GM21447 (cell line): Measurements from ENCODE around the gene SDC1.

Experiments
- ATAC-seq: cut with Tn5 transposase; IDR thresholded peaks from one replicate; pipeline ENCODE4 v1.9.1; 2021; ENCODE audit not compliant: unreplicated experiment

The SDC1 gene

DNA sequence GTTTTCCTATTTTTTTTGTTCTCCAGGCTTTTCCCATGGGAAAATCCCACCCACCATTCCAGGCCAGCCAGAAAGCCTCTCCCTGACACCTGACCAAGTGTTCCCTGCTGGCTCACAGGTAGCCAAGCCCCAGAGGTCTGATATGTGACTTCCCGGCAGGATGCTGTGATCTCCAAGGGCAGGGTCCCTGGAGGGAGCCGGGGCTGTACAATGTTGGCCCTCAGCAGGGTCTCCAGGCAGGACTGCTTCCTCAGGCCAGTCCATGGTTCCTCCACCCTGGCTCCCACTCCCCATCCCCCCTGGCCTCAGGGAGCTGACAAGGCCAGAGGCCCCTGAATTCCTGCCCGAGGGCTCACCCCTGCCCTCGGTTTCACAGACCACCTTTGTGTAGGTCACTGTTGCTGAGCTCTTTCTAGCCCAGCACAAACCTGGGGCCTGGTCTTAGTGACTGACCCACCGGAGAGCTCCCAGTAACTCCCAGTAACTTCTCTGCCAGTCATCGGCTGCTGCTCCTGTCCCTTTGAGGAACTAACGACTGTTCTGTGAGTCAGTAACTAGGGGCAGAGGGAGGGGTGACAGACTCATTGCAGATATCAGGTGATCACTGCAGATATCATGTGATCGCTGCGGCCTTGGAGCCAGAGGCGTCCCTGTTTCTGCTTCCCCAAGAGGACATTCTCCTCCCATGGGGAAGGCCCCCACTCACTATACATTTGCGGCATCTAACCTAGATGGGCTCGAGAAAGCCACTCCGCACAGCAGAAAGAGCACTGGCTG lies 38.7 kb downstream of the SDC1 start:
- ATAC-seq = no peak

DNA sequence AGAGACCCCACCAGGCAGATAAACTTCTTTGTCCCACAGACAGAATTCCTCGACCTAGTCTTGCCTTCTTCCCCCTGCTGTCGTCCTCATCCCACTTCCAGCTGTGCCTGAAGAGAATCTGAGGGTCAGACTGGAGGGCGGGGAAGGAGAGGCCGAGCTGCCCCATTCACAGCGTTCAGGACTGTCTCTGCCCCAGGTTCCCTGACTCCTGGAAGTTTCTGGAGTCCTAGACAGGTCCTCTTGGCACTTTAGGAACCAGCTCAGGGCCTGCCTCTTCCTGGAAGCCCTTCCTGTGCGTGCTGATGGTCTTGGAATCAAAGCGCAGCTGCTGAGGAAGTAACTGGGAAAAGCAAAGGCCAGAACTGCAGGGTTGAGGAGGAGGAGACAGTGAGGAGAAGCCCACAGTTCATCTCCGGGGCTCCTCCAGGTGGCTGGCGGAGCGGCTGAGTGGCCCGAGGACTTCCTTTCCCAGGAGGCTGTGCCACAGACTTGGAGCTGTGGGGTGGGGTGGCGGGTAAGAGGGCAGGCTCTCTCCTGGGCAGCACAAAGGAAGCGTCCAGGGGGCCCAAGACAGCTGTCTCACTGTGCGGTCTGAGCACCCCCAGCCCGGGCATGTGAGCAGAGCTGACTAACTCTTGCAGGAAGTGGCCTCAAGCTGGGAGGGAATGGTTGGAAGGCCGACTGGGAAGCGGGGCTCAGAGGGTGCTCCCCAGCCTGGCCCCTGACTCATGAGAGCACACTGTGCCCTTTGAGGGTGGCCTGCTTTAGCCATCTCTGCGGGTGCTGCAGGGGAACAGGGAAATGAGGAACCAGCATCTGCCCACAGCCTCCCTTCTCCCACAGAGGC lies 39.5 kb downstream of the SDC1 start:
- no peak for ATAC-seq

- ATAC-seq = no peak
These were observed 40.6 kb downstream of the SDC1 start for GRCh38 chr2:20184067-20184938.

DNA sequence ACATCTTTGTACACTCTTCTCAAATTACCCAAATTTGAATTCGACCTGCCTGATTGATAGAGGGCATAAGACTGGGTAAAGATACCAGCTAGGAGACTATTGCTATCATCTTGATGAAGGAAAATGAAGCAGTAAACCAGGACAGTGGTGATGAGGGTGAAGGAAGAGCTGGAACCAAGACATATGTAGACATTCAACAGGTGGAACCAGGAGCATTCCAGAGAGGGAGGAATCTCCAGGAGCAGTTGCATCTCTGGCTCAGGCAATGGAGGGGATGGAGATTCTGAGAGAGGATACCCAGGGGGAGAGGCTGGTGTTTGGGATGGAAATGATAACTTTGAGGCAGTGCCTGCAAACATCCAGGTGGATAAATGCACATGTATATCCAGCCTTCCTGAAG lies 41.6 kb downstream of the SDC1 start:
- ATAC-seq = no peak

DNA sequence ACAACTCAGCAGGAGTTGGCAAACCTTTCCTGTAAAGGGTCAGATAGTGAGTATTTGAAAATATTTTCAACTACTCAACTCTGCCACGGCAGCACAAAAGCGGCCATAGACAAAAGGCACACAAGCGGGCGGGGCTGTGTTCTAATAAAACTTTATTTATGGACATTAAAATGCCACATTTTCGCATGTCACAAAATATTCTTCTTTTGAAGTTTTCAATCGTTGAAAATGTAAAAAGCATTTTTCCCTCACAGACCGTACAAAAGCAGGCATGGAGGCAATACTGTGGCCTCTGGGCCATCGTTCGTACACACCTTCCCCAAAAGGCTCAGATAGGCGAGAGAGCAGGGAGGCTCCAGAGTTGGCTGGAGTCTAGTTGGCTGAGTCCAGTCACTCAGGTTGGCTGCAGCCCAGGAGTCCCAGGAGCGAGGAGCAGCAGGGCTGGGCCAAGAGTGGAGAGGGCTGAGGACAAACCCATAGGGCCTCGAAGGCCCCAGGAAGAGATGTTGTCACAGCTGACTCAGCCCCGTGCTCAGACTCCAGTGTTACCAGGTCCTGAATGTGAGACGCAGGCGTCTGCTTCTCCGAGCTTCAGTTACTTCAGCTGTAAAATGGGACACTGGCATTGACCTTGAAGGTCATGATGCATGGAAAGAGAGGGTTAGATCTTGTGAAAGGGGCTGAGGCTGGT lies 42.5 kb downstream of the SDC1 start:
- no peak for ATAC-seq

- ATAC-seq = no peak
These were observed 43.2 kb downstream of the SDC1 start for GRCh38 chr2:20181761-20182160.

DNA sequence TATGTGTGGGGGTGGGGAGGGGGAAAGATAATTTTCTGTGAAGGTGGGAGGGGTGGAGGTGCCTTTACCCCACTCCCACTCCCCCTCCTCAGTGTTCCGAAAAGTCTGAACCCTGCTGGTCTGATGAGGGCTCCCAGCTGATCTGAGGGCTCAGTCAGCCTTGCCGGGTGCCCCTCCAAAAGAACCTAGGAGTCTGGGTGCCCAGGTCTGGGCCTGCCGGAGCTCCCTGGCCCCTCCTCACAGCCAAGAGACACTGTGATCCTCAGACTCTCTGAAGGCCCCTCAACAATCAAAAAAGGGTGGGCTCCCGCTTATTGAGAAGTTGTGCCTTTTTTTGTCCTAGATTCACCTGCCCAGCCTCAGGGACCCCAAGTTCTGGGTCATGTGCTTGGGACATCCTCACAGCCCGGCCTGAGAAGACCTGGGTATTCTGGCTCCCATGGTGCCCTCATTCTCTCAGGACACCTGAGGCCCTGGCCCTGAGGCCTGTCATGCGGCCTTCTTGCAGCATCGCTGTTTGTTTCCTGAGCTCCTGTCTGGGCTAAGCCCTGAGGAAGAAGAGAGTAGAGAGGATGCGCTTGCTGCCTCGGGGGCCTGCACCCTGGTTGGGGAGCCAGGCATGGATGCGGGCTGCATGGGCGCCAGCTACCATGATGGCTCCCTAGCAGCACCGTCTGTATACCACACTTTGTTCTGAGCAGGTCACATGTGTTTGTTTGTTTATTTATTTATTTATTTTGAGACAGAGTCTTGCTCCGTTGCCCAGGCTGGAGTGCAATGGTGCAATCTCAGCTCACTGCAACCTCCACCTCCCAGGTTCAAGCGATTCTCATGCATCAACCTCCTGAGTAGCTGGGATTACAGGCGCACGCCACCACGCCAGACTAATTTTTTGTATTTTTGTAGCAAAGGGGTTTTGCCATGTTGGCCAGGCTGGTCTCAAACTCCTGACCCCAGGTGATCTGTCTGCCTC lies 44.0 kb downstream of the SDC1 start:
- ATAC-seq = no peak

DNA sequence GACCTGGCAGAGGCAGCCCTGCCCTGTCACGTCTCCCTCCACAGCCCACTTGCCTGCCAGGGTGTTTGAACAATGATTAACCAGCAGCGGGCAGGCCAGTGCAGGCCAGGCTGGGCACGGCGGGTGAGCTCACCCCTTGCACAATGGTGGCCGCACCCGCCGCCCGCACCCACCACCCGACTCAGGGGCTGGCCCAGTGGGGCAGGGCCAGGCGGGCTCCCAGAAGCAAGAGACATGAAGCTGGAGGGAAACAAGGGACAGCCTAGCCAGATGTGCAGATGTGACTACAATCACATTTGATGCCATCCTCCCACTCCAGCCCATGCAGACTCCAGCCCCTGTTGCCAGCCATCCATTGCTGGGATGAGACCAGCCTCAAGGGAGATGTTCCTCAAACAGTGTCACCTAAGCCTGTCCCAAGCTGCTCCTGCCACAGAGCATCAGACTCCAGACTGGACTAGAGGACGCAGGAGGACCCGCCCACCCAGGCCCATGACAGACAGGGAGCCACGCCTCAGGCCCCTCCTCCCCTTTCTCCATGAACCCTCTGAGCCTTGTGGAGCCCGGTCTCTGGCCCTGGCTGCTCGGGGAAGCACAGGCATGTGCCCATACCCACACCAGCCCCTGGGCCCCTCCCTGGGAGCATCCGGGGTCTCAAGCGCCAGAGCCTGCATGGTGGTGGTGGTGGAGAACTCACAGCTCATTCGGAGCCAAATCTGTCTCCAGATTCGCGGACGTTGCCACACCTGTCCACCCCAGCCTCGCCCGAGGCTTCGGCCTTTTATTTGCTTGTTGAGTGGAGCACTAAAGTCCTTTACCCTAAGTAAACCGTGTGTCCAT lies 45.0 kb downstream of the SDC1 start:
- ATAC-seq = no peak

DNA sequence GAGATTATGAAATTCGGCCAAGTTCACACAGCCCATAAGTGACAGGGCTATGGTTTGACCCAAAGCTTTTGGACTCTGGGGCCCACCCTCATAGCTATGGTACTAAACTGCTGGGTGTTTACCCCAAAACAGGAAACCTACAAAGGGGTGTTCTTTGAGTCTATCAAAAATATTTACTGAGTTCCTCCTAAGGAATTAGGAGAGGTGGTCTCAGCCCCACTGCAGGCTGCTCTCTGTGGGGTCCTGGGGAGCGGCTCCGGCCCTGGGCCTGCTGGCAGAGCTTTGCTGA lies 45.5 kb downstream of the SDC1 start:
- no peak for ATAC-seq

DNA sequence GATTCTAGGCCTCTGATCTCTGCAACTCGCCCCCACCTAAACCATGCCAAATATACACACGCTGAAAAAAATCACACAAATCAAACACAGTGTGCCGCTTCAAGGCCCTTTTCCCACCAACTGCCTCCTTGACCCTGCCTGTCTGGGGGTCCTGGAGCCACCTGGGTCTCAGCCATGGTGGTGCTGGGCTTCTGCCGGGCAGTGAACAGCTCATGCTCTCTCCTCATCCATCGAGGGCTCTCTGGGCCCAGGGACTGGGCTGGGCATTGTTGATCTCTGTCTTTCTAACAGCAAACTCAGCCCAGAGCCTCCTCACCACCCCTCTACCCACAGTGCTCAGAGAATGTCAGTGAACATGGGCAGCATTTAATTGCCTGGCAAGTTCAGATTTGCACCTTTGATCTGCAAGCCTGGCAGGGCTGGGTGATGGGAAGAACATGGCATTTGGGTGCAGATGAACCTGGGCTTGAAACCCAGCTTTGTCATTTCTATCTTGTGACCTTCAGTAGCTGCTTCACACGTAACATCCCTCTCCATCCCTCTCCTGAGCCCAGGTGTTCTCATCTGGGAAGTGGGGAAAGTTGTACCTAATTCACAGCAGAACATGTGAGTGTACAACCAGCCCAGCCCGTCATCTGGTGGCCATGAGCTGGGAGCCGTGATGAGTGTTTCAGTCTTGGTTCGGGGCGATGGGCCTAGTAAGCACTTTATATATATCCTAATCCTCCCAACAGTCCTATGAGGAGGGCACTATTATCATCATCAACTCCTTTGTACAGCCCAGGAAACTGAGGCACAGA lies 46.1 kb downstream of the SDC1 start:
- no peak for ATAC-seq

GRCh38 chr2:20178249-20178607 lies 46.7 kb downstream of the SDC1 start:
- no peak for ATAC-seq

- ATAC-seq = no peak
These were observed 47.2 kb downstream of the SDC1 start for GRCh38 chr2:20177556-20178248.

- no peak for ATAC-seq
These were observed 48.2 kb downstream of the SDC1 start for GRCh38 chr2:20176760-20177159.

DNA sequence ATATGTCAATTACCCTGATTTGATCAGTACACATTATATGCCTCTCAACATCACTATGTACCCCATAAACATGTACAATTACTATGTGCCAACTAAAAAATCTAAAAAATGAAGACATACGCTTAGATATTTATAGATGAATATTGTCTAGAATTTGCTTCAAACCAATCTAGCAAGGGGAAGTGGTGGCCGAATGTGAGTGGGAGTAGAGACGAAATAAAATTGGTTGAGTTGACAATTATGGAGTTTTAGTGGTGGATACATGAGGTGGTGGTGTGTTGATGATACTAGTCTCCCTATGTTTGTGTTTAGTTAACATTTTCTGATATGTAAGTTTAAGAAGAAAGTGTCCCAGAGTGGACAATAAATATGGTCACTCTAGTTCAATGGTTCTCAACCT lies 49.0 kb downstream of the SDC1 start:
- no peak for ATAC-seq

DNA sequence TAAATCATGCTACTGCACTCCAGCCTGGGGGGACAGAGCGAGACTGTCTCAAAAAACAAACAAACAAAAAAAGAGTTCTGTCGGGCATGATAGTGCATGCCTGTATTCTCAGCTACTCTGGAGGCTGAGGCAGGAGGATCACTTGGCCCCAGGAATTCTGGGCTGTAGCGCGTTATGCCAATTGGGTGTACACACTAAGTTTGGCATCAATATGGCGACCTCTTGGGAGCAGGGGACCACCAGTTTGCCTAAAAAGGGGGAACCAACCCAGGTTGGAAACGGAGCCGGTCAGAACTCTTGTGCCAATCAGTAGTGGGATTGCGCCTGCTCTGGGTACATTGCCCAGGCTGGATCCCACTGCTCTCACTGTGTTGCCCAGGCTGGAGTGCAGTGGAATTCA lies 49.7 kb downstream of the SDC1 start:
- no peak for ATAC-seq

DNA sequence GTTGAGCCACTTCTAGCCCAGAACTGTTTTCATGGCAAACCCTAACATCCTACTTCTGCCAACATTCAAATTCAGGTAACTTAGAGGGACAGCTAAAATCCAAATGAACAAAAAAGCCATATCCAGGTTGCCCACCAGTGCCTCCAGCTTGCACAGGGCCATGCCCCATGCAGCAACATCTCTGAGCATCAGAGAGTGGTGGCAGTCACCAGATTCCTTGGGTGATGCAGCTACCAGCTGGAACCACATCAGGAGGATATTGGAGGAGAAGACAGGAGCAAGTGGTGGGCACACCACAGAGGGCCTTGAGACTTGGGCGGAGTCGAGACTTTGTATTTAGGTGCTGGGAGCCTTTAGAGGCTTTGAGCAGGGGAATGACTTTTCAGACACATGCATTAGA lies 50.5 kb downstream of the SDC1 start:
- ATAC-seq = no peak

GRCh38 chr2:20173496-20174402 lies 51.2 kb downstream of the SDC1 start:
- no peak for ATAC-seq
